ENCODE data around the gene PAXX.

PAXX gene

DNA sequence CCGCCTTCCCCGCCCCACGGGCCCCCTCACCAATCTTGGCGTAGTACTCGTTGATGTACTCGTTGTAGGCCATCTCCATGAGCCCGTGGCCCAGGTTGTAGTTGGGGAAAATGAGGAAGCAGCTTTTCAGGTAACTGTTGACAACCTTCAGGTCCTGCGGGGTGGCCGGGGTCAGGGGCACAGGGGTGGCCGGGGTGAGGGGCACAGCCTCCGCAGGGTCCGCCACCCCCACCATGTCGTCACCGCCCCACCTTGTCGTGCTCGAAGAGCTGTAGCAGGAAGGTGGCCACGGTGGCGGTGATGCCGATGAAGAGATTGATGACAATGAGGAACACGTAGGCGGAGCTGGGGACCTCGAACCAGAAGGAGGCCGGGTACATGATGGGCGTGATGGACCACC, 18.9 kb downstream of the PAXX start:
- DNase-seq: no peak
- in situ Hi-C loops (cut with HindIII; ENCODE audit: low pct_ligation_motif_present, low pct_unique_long_range_greater_than_20kb, low sequenced_read_pairs): no loop called here

- in situ Hi-C loops (cut with HindIII; ENCODE audit: low pct_ligation_motif_present, low pct_unique_long_range_greater_than_20kb, low sequenced_read_pairs): no loop called here
- DNase-seq: no peak
These were observed 19.9 kb downstream of the PAXX start for GRCh38 chr9:137011907-137012675.

- no peak for DNase-seq
- in situ Hi-C loops (cut with HindIII; ENCODE audit: low pct_ligation_motif_present, low pct_unique_long_range_greater_than_20kb, low sequenced_read_pairs): no loop called here
These were observed 20.7 kb downstream of the PAXX start for GRCh38 chr9:137012694-137013570.

GRCh38 chr9:137013571-137013940, 21.3 kb downstream of the PAXX start:
- in situ Hi-C loops (cut with HindIII; ENCODE audit: low pct_ligation_motif_present, low pct_unique_long_range_greater_than_20kb, low sequenced_read_pairs): no loop called here
- DNase-seq: no peak

DNA sequence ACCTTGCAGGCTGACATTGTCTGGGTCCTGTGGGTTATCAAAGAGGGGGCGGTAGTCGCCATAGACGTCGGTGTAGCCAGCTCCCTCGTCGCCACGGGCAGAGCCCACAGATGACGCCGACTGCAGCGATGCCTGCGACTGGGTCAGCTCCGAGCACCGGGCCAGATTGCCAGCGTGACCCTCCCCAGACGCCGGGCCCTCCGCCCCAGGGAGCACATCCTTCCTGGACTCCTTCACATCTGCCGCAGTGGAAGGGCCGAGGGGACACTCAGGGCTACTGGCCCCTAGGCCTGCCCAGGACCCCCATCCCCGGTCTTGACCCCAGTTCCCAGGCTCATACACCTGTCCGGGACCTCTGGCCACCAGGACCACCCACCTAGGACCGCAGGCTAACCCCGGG, 21.9 kb downstream of the PAXX start:
- no peak for DNase-seq
- in situ Hi-C loops (cut with HindIII; ENCODE audit: low pct_ligation_motif_present, low pct_unique_long_range_greater_than_20kb, low sequenced_read_pairs): no loop called here

DNA sequence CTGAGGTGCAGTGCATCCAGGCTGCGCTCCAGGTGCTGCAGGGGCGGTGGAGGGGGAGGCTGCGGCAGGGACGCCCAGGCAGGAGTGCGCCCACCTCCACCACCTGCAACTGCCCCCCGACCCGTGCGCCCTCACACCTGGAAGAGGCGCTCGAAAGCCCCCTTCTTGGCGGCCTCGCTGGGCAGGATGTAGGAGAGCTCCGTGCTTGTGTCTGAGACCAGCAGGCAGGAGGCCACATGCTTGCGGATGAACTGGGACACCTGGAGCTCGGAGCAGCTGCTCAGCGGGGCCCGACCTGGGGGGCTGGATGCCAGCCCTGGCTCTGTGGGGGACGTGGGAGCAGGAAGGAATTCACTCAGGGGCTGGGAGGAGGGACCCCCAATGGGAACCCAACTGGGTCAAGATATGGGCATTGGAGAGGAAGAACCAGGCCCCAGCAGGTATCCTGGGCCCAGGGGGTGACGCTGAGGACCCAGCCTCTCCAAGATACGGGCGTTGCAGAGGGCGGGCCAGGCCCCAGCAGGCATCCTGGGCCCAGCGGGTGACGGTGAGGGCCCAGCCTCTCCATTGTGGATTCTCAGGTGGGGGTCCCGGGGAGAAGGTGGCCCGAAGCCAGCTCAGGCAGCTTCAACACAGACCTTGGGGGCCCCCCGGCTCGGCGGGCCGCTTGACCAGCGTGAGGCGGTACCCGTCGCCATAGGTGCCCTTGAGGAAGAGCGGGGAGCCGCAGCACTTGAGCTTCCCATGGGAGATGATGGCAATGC, 22.7 kb downstream of the PAXX start:
- in situ Hi-C loops (cut with HindIII; ENCODE audit: low pct_ligation_motif_present, low pct_unique_long_range_greater_than_20kb, low sequenced_read_pairs): no loop called here
- no peak for DNase-seq

DNA sequence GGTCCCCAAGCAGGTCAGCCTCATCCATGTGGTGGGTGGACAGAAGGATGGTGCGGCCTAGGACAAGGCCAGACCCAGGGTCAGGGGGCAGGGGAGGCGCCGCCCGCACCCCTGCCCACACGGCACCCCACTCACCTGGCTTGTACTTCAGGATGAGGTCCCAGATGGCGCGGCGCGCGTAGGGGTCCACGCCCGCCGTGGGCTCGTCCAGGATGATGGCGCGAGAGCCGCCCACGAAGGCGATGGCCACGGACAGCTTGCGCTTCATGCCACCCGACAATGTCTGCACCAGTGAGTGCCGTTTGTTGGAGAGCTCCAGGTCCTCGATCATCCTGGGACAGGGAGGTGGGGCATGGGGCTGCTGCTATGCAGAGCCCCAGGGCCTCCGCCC, 23.3 kb downstream of the PAXX start:
- in situ Hi-C loops (cut with HindIII; ENCODE audit: low pct_ligation_motif_present, low pct_unique_long_range_greater_than_20kb, low sequenced_read_pairs): no loop called here
- no peak for DNase-seq

GRCh38 chr9:137015976-137016375, 23.8 kb downstream of the PAXX start:
- in situ Hi-C loops (cut with HindIII; ENCODE audit: low pct_ligation_motif_present, low pct_unique_long_range_greater_than_20kb, low sequenced_read_pairs): no loop called here
- DNase-seq: no peak

- no peak for DNase-seq
- in situ Hi-C loops (cut with HindIII; ENCODE audit: low pct_ligation_motif_present, low pct_unique_long_range_greater_than_20kb, low sequenced_read_pairs): no loop called here
These were observed 24.2 kb downstream of the PAXX start for GRCh38 chr9:137016436-137016835.

DNA sequence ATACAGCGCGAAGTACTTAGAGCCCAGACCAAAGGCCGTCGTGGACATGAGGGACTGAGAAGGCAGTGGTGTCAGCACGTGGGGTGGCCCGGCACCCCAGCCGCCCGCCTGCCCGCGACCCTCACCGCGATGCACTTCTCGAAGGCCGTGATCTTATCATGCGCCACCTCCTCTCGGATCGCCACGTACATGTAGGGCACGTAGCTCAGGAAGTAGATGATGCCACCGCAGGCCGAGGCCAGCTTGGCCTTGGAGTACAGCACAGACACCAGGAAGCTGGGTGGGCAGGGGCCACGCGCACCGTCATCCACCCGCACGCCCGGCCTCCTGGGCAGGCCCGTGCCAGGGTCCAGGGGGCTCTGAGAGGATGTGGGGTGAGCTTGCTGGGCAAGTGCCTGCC, 24.8 kb downstream of the PAXX start:
- in situ Hi-C loops (cut with HindIII; ENCODE audit: low pct_ligation_motif_present, low pct_unique_long_range_greater_than_20kb, low sequenced_read_pairs): no loop called here
- no peak for DNase-seq

GRCh38 chr9:137017791-137018497, 25.7 kb downstream of the PAXX start:
- in situ Hi-C loops (cut with HindIII; ENCODE audit: low pct_ligation_motif_present, low pct_unique_long_range_greater_than_20kb, low sequenced_read_pairs): no loop called here
- DNase-seq: no peak

- DNase-seq: no peak
- in situ Hi-C loops (cut with HindIII; ENCODE audit: low pct_ligation_motif_present, low pct_unique_long_range_greater_than_20kb, low sequenced_read_pairs): no loop called here
These were observed 26.7 kb downstream of the PAXX start for GRCh38 chr9:137018761-137019559.

GRCh38 chr9:137019891-137020683, 27.9 kb downstream of the PAXX start:
- in situ Hi-C loops (cut with HindIII; ENCODE audit: low pct_ligation_motif_present, low pct_unique_long_range_greater_than_20kb, low sequenced_read_pairs): no loop called here
- DNase-seq: no peak

GRCh38 chr9:137020771-137021567, 28.7 kb downstream of the PAXX start:
- in situ Hi-C loops (cut with HindIII; ENCODE audit: low pct_ligation_motif_present, low pct_unique_long_range_greater_than_20kb, low sequenced_read_pairs): no loop called here
- no peak for DNase-seq

DNA sequence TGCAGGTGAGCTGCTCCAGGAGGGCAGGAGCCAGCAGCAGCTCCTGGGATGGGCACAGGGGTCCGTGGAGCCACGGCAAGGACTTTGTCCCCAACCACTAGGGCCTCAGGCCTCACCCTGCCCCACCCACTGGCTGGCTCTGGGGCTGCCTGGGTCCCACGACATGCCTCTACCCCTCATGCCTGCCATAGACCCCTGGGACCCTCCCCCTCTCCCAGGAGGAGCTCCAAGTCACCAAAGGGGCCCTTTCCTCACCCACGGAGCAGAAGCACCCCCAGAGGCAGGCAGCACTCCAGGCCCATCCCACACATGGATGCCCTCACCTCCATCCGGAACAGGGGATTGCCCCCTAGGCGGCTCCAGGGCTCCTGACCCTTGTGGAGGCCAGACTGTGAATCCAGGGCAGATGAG, 29.4 kb downstream of the PAXX start:
- DNase-seq: no peak
- in situ Hi-C loops (cut with HindIII; ENCODE audit: low pct_ligation_motif_present, low pct_unique_long_range_greater_than_20kb, low sequenced_read_pairs): no loop called here

- peak; percentile 64 for DNase-seq
- in situ Hi-C loops (cut with HindIII; ENCODE audit: low pct_ligation_motif_present, low pct_unique_long_range_greater_than_20kb, low sequenced_read_pairs): no loop called here
These were observed 29.9 kb downstream of the PAXX start for GRCh38 chr9:137021979-137022661.
